RKO (cell line): ENCODE results near the gene RRM1.
A peak's percentile ranks its signal among the peaks of the same experiment; 100 is the strongest.
"Not testable (repeated sequence)": the region's sequence is repeated elsewhere in the genome, so short reads cannot be mapped to it uniquely, and the experiment has no call there.

ENCODE experiments used
- DNase-seq: peaks from one replicate; pipeline ENCODE4 v3.0.0-alpha.2; 2016; ENCODE audit warnings: low spot score

RRM1 gene

DNA sequence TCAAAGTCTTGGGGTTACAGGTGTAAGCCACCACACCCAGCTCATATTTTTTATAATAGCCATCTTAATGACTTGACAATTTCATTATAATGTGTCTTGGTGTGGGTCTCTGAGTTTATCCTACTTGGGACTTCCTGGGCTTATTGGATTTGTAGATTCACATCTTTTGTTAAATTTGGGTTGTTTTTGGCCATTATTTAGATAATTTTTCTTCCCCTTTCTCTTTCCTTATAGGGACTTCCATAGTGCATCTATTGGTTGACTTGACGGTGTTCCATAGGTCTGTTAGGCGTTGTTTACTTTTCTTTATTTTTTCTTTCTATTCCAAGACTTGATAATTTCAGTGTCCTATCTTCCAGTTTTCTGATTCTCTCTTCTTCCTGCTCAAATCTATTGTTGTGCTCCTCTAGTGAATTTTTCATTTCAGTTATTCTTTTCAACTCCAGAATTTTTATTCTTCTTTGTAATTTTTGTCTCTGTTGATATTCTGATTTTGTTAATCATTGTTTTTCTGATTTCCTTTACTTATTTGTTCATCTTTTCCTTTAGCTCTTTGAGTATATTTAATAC, 45.6 kb downstream of the RRM1 start:
- DNase-seq = no peak

GRCh38 chr11:4146070-4146771, 51.6 kb downstream of the RRM1 start:
- DNase-seq = no peak

DNA sequence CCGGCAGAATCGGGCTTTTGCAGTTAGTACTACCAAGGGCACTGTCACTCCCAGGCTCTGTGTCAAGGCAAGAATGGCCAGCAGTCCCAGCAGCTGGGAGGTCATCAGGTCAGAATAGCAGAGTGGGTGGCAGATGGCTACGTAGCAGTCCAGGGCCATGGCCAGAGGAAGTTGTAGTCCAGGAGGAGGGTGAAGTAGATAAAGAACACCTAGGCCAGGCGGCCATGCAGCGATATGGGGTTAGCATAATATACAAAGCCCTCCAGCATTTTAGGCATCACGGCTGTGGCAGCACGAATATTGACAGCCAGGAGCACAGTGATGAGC, 52.1 kb downstream of the RRM1 start:
- no peak for DNase-seq

- DNase-seq = no peak
Measured at GRCh38 chr11:4154503-4154902, 59.9 kb downstream of the RRM1 start.

- DNase-seq = no peak
Measured at GRCh38 chr11:4156571-4156970, 62.0 kb downstream of the RRM1 start.

GRCh38 chr11:4158818-4159217, 64.2 kb downstream of the RRM1 start:
- DNase-seq = not testable (repeated sequence)

- DNase-seq = no peak
Measured at GRCh38 chr11:4161305-4161704, 66.7 kb downstream of the RRM1 start.

- DNase-seq = no peak
Measured at GRCh38 chr11:4164884-4165590, 70.4 kb downstream of the RRM1 start.

- no peak for DNase-seq
Measured at GRCh38 chr11:4167292-4167691, 72.7 kb downstream of the RRM1 start.

GRCh38 chr11:4167758-4168157, 73.2 kb downstream of the RRM1 start:
- no peak for DNase-seq

- DNase-seq = not testable (repeated sequence)
Measured at GRCh38 chr11:4175620-4176350, 81.2 kb downstream of the RRM1 start.

- no peak for DNase-seq
Measured at GRCh38 chr11:4178813-4179662, 84.4 kb downstream of the RRM1 start.

GRCh38 chr11:4180441-4181183, 86.0 kb downstream of the RRM1 start:
- no peak for DNase-seq

- DNase-seq = peak; percentile 76
Measured at GRCh38 chr11:4181782-4182721, 87.5 kb downstream of the RRM1 start.

GRCh38 chr11:4183410-4184057, 88.9 kb downstream of the RRM1 start:
- DNase-seq = no peak

- no peak for DNase-seq
Measured at GRCh38 chr11:4184163-4184916, 89.7 kb downstream of the RRM1 start.

GRCh38 chr11:4185561-4185960, 91.0 kb downstream of the RRM1 start:
- no peak for DNase-seq

GRCh38 chr11:4186464-4187054, 92.0 kb downstream of the RRM1 start:
- DNase-seq = no peak
